CD4-positive, CD25-positive, alpha-beta regulatory T cell (primary cell): Measurements from ENCODE around the gene KRTAP6-1. TPM values are rescaled to one million over a fixed set of nuclear protein-coding genes. Genes with fewer than 3 reads are reported as not detected.

ENCODE experiments used
- ATAC-seq, 2 donors: fragments of 150-1000 bp; cut with Tn5 transposase; one replicate each; pipeline ENCODE4 v1.10.0; 2021; ENCODE audit warnings: low read depth in 2 of 2, moderate number of reproducible peaks in 2 of 2, moderate library complexity in 1 of 2
- DNase-seq, 3 donors: peaks; one replicate each; pipeline versions ENCODE4 v3.0.0 to v3.0.0-alpha.2; 2012 to 2022; ENCODE audit warnings: mixed read lengths in 1 of 3
- H3K27ac ChIP-seq: one replicate; pipeline ENCODE4 v1.7.0; 2013; ENCODE audit warnings: mild to moderate bottlenecking, low read length; ENCODE audit not compliant: insufficient read depth, poor library complexity, severe bottlenecking
- H3K27me3 ChIP-seq: one replicate; pipeline ENCODE4 v1.7.0; 2013; ENCODE audit warnings: low read length; ENCODE audit not compliant: control insufficient read depth, insufficient read depth
- H3K36me3 ChIP-seq: one replicate; pipeline ENCODE4 v1.7.0; 2013; ENCODE audit warnings: mild to moderate bottlenecking, low read length, moderate library complexity; ENCODE audit not compliant: control insufficient read depth, insufficient read depth
- H3K4me1 ChIP-seq: 2 replicates; pipeline ENCODE4 v1.7.0; 2013; ENCODE audit warnings: mild to moderate bottlenecking, low read length; ENCODE audit not compliant: insufficient read depth, control insufficient read depth, poor library complexity, severe bottlenecking
- H3K4me3 ChIP-seq: one replicate; pipeline ENCODE4 v1.7.0; 2013; ENCODE audit warnings: low read depth, mild to moderate bottlenecking, low read length, moderate library complexity
- H3K9me3 ChIP-seq, 2 experiments: 1 replicate in 1 of 2; 2 replicates in 1 of 2; pipeline ENCODE4 v1.7.0; 2013; ENCODE audit warnings: low read length in 2 of 2, mild to moderate bottlenecking in 1 of 2, moderate library complexity in 1 of 2; ENCODE audit not compliant: control insufficient read depth in 2 of 2
- H3K27ac Mint-ChIP-seq, 3 donors: one replicate each; pipeline ENCODE4 v1.8.0; 2020 to 2022; ENCODE audit warnings: mild to moderate bottlenecking in 3 of 3, mixed read lengths in 3 of 3, moderate library complexity in 2 of 3
- H3K27me3 Mint-ChIP-seq: one replicate; pipeline ENCODE4 v1.8.0; 2022; ENCODE audit warnings: mild to moderate bottlenecking, mixed read lengths
- H3K36me3 Mint-ChIP-seq: one replicate; pipeline ENCODE4 v1.8.0; 2020; ENCODE audit warnings: mixed read lengths
- H3K4me1 Mint-ChIP-seq, 4 donors: one replicate each; pipeline ENCODE4 v1.8.0; 2020 to 2022; ENCODE audit warnings: mixed read lengths in 4 of 4, mild to moderate bottlenecking in 1 of 4
- H3K4me3 Mint-ChIP-seq, 4 donors: one replicate each; pipeline ENCODE4 v1.8.0; 2020 to 2022; ENCODE audit warnings: mild to moderate bottlenecking in 4 of 4, mixed read lengths in 4 of 4, moderate library complexity in 3 of 4
- H3K9me3 Mint-ChIP-seq, 7 donors: one replicate each; pipeline ENCODE4 v1.8.0; 2020 to 2022; ENCODE audit warnings: mixed read lengths in 7 of 7, mild to moderate bottlenecking in 3 of 7, moderate library complexity in 2 of 7
- polyA plus RNA-seq, 4 donors: library from polyadenylated mRNA; unstranded; fragments of 300-500 nt; fragmentation: Illumina TruSeq; gene quantifications; one replicate each; pipeline ENCODE4 v1.2.3, GENCODE V29; 2021
- total RNA-seq: library from RNA; stranded (reverse); gene quantifications from one replicate; pipeline ENCODE4 v1.2.3, GENCODE V29; 2022

KRTAP6-1 gene
- total RNA-seq (not detected), polyA plus RNA-seq (not detected)

GRCh38 chr21:30613836-30614235, at the start of gene KRTAP6-1:
TSS of gene KRTAP6-1 (minus strand) at chr21:30613930. CDS start at chr21:30613904, 26 bp downstream.
- ATAC-seq (no peak), DNase-seq (no peak)
- Mint-ChIP-seq H3K27me3 (no peaks in the 10 kb centered on the region), H3K4me1 (no peaks in the 10 kb centered on the region), H3K27ac (no peak within 1 kb of the TSS), H3K4me3 (no peak within 1 kb of the TSS), H3K36me3 (no peaks in the 10 kb centered on the region), H3K9me3 (peaks cover 0 to 7% (median 1%) of the 10 kb centered on the region in 7 donors)
- H3K36me3 ChIP-seq: no peaks in the 10 kb centered on the region
- no peak within 1 kb of the TSS for H3K4me3 ChIP-seq
- H3K27ac ChIP-seq: no peak within 1 kb of the TSS
- no peaks in the 10 kb centered on the region for H3K27me3 ChIP-seq
- H3K4me1 ChIP-seq: no peaks in the 10 kb centered on the region
- H3K9me3 ChIP-seq: no peaks in the 10 kb centered on the region

GRCh38 chr21:30652891-30653290, 39.2 kb upstream of the KRTAP6-1 start:
- no peak for ATAC-seq
- Mint-ChIP-seq H3K36me3 (no peaks in the 10 kb centered on the region), H3K9me3 (peaks cover 0 to 7% (median 0%) of the 10 kb centered on the region in 7 donors), H3K4me1 (no peaks in the 10 kb centered on the region), H3K27me3 (no peaks in the 10 kb centered on the region), H3K4me3 (no peak overlapping the region), H3K27ac (no peak overlapping the region)
- no peak for DNase-seq
- H3K4me1 ChIP-seq: no peaks in the 10 kb centered on the region
- H3K4me3 ChIP-seq: no peak overlapping the region
- H3K27me3 ChIP-seq: no peaks in the 10 kb centered on the region
- H3K9me3 ChIP-seq: no peaks in the 10 kb centered on the region
- H3K36me3 ChIP-seq: no peaks in the 10 kb centered on the region
- H3K27ac ChIP-seq: no peak overlapping the region

GRCh38 chr21:30646904-30647414, 33.2 kb upstream of the KRTAP6-1 start:
- H3K4me1 ChIP-seq: no peaks in the 10 kb centered on the region
- H3K27me3 Mint-ChIP-seq: no peaks in the 10 kb centered on the region
- no peak overlapping the region for H3K27ac Mint-ChIP-seq
- no peak overlapping the region for H3K4me3 ChIP-seq
- no peak overlapping the region for H3K4me3 Mint-ChIP-seq
- H3K27ac ChIP-seq: no peak overlapping the region
- H3K9me3 Mint-ChIP-seq: peaks cover 0 to 7% (median 4%) of the 10 kb centered on the region in 7 donors
- no peaks in the 10 kb centered on the region for H3K36me3 ChIP-seq
- ATAC-seq (no peak), DNase-seq (no peak)
- H3K4me1 Mint-ChIP-seq: no peaks in the 10 kb centered on the region
- H3K9me3 ChIP-seq: no peaks in the 10 kb centered on the region
- H3K27me3 ChIP-seq: no peaks in the 10 kb centered on the region
- no peaks in the 10 kb centered on the region for H3K36me3 Mint-ChIP-seq

- Mint-ChIP-seq H3K36me3 (no peaks in the 10 kb centered on the region), H3K9me3 (peaks cover 0 to 10% (median 3%) of the 10 kb centered on the region in 7 donors), H3K4me3 (no peak within 1 kb of the TSS), H3K4me1 (no peaks in the 10 kb centered on the region), H3K27ac (no peak within 1 kb of the TSS), H3K27me3 (no peaks in the 10 kb centered on the region)
- Histone ChIP-seq H3K36me3 (no peaks in the 10 kb centered on the region), H3K27me3 (no peaks in the 10 kb centered on the region), H3K9me3 (no peaks in the 10 kb centered on the region), H3K4me3 (no peak within 1 kb of the TSS), H3K27ac (no peak within 1 kb of the TSS), H3K4me1 (no peaks in the 10 kb centered on the region)
- ATAC-seq (no peak), DNase-seq (no peak)
Measured at GRCh38 chr21:30642564-30642963, 28.8 kb upstream of the KRTAP6-1 start, which contains the start of gene KRTAP20-3. TSS of gene KRTAP20-3 (plus strand) at chr21:30642864.

- Mint-ChIP-seq H3K9me3 (peaks cover 0 to 6% (median 2%) of the 10 kb centered on the region in 7 donors), H3K4me3 (no peak overlapping the region), H3K27me3 (no peaks in the 10 kb centered on the region), H3K4me1 (no peaks in the 10 kb centered on the region), H3K36me3 (no peaks in the 10 kb centered on the region), H3K27ac (no peak overlapping the region)
- H3K4me1 ChIP-seq: no peaks in the 10 kb centered on the region
- ATAC-seq (no peak), DNase-seq (no peak)
- H3K4me3 ChIP-seq: no peak overlapping the region
- H3K9me3 ChIP-seq: no peaks in the 10 kb centered on the region
- no peaks in the 10 kb centered on the region for H3K36me3 ChIP-seq
- no peak overlapping the region for H3K27ac ChIP-seq
- no peaks in the 10 kb centered on the region for H3K27me3 ChIP-seq
Measured at GRCh38 chr21:30638686-30639085, 25.0 kb upstream of the KRTAP6-1 start.

- H3K36me3 ChIP-seq: no peaks in the 10 kb centered on the region
- no peaks in the 10 kb centered on the region for H3K27me3 ChIP-seq
- ATAC-seq (no peak), DNase-seq (no peak)
- H3K4me3 ChIP-seq: no peak within 1 kb of the TSS
- H3K9me3 ChIP-seq: no peaks in the 10 kb centered on the region
- Mint-ChIP-seq H3K27me3 (no peaks in the 10 kb centered on the region), H3K36me3 (no peaks in the 10 kb centered on the region), H3K27ac (no peak within 1 kb of the TSS), H3K4me3 (no peak within 1 kb of the TSS), H3K9me3 (peaks cover 0 to 3% (median 2%) of the 10 kb centered on the region in 7 donors), H3K4me1 (no peaks in the 10 kb centered on the region)
- H3K4me1 ChIP-seq: no peaks in the 10 kb centered on the region
- no peak within 1 kb of the TSS for H3K27ac ChIP-seq
Measured at GRCh38 chr21:30634906-30635305, 21.2 kb upstream of the KRTAP6-1 start, which contains the start of gene KRTAP20-2. TSS of gene KRTAP20-2 (plus strand) at chr21:30635206. CDS start at chr21:30635264, 58 bp downstream.

- Mint-ChIP-seq H3K36me3 (no peaks in the 10 kb centered on the region), H3K9me3 (peaks cover 0 to 5% (median 3%) of the 10 kb centered on the region in 7 donors), H3K4me1 (no peaks in the 10 kb centered on the region), H3K27ac (no peak overlapping the region), H3K27me3 (no peaks in the 10 kb centered on the region), H3K4me3 (no peak overlapping the region)
- no peaks in the 10 kb centered on the region for H3K36me3 ChIP-seq
- H3K27me3 ChIP-seq: no peaks in the 10 kb centered on the region
- H3K4me3 ChIP-seq: no peak overlapping the region
- H3K9me3 ChIP-seq: no peaks in the 10 kb centered on the region
- no peak for DNase-seq
- H3K4me1 ChIP-seq: no peaks in the 10 kb centered on the region
- ATAC-seq: no peak
- no peak overlapping the region for H3K27ac ChIP-seq
Measured at GRCh38 chr21:30629200-30629599, 15.5 kb upstream of the KRTAP6-1 start.

GRCh38 chr21:30628109-30628508, 14.4 kb upstream of the KRTAP6-1 start:
- H3K36me3 Mint-ChIP-seq: no peaks in the 10 kb centered on the region
- no peaks in the 10 kb centered on the region for H3K9me3 ChIP-seq
- no peaks in the 10 kb centered on the region for H3K4me1 Mint-ChIP-seq
- H3K4me3 ChIP-seq: no peak overlapping the region
- H3K36me3 ChIP-seq: no peaks in the 10 kb centered on the region
- H3K27me3 ChIP-seq: no peaks in the 10 kb centered on the region
- no peak overlapping the region for H3K27ac Mint-ChIP-seq
- no peak overlapping the region for H3K27ac ChIP-seq
- H3K9me3 Mint-ChIP-seq: peaks cover 0 to 5% (median 4%) of the 10 kb centered on the region in 7 donors
- DNase-seq (no peak), ATAC-seq (no peak)
- no peaks in the 10 kb centered on the region for H3K4me1 ChIP-seq
- H3K4me3 Mint-ChIP-seq: no peak overlapping the region
- H3K27me3 Mint-ChIP-seq: no peaks in the 10 kb centered on the region
